ENCODE results near the gene OR7A10. TPM values are rescaled to one million over a fixed set of nuclear protein-coding genes. Genes with fewer than 3 reads are reported as not detected.
A peak's percentile ranks its signal among the peaks of the same experiment; 100 is the strongest.

The OR7A10 gene
- total and polyA plus RNA-seq, 8 donors = not detected

GRCh38 chr19:14871619-14872230, 23.0 kb upstream of the OR7A10 start:
- ATAC-seq = no peak
- TF ChIP-seq CTCF (IDR thresholded peaks at IDR 0.05) = peak in 2 of 4 donors; percentile 19 to 32
- H3K36me3 ChIP-seq = no peaks in the 10 kb centered on the region
- intact Hi-C loops (cut with DNase I) = no loop called here
- WGBS, 2 donors = 40 to 50% methylated on average over 4 of the region's 4 CpGs
- no peak overlapping the region for H3K4me3 ChIP-seq
- H3K27me3 ChIP-seq = peaks cover 0 to 13% (median 0%) of the 10 kb centered on the region in 4 donors
- no peak for DNase-seq
- no peaks in the 10 kb centered on the region for H3K9me3 ChIP-seq
- FAIRE-seq = no peak
- no peaks in the 10 kb centered on the region for H3K4me1 ChIP-seq
- no peak overlapping the region for H3K27ac ChIP-seq

GRCh38 chr19:14868497-14868896, 19.8 kb upstream of the OR7A10 start:
- Histone ChIP-seq H3K27me3 (peaks cover 0 to 13% (median 0%) of the 10 kb centered on the region in 4 donors), H3K4me3 (no peak overlapping the region), H3K36me3 (no peaks in the 10 kb centered on the region), H3K4me1 (no peaks in the 10 kb centered on the region), H3K27ac (no peak overlapping the region), H3K9me3 (no peaks in the 10 kb centered on the region)
- ATAC-seq = no peak
- no peak for FAIRE-seq
- no peak for DNase-seq
- no peak for TF ChIP-seq CTCF (IDR thresholded peaks at IDR 0.05)
- intact Hi-C loops (cut with DNase I) = no loop called here
- 54 to 57% methylated on average over 5 of the region's 5 CpGs for WGBS, 2 donors

GRCh38 chr19:14843578-14843977, 5.1 kb downstream of the OR7A10 start:
- Histone ChIP-seq H3K9me3 (no peaks in the 10 kb centered on the region), H3K27me3 (peaks cover 0 to 4% (median 0%) of the 10 kb centered on the region in 4 donors), H3K4me1 (no peaks in the 10 kb centered on the region), H3K4me3 (no peak overlapping the region), H3K27ac (no peak overlapping the region), H3K36me3 (no peaks in the 10 kb centered on the region)
- intact Hi-C loops (cut with DNase I) = no loop called here
- WGBS, 2 donors = 41 to 46% methylated on average over 6 of the region's 6 CpGs
- FAIRE-seq = no peak
- no peak for DNase-seq
- ATAC-seq = no peak
- no peak for TF ChIP-seq CTCF (IDR thresholded peaks at IDR 0.05)

GRCh38 chr19:14843169-14843568, 5.6 kb downstream of the OR7A10 start:
- Histone ChIP-seq H3K27me3 (peaks cover 0 to 4% (median 0%) of the 10 kb centered on the region in 4 donors), H3K9me3 (no peaks in the 10 kb centered on the region), H3K27ac (no peak overlapping the region), H3K4me1 (no peaks in the 10 kb centered on the region), H3K36me3 (no peaks in the 10 kb centered on the region), H3K4me3 (no peak overlapping the region)
- no peak for DNase-seq
- FAIRE-seq = no peak
- 42 to 49% methylated on average over 2 of the region's 2 CpGs for WGBS, 2 donors
- ATAC-seq = no peak
- no peak for TF ChIP-seq CTCF (IDR thresholded peaks at IDR 0.05)
- intact Hi-C loops (cut with DNase I) = no loop called here

- Histone ChIP-seq H3K9me3 (no peaks in the 10 kb centered on the region), H3K27ac (no peak overlapping the region), H3K4me3 (no peak overlapping the region), H3K36me3 (no peaks in the 10 kb centered on the region), H3K4me1 (no peaks in the 10 kb centered on the region), H3K27me3 (no peaks in the 10 kb centered on the region)
- no peak for FAIRE-seq
- WGBS, 2 donors = 13 to 34% methylated on average over 1 of the region's 1 CpG
- intact Hi-C loops (cut with DNase I) = no loop called here
- ATAC-seq = no peak
- TF ChIP-seq CTCF (IDR thresholded peaks at IDR 0.05) = no peak
- DNase-seq = no peak
Measured at GRCh38 chr19:14840206-14840605, 8.5 kb downstream of the OR7A10 start.
